GM18519 (cell line): ENCODE results near the gene CDH6.

Experiments used
- ATAC-seq: cut with Tn5 transposase; IDR thresholded peaks from one replicate; pipeline ENCODE4 v1.9.1; 2021; ENCODE audit warnings: mild to moderate bottlenecking, moderate library complexity; ENCODE audit not compliant: unreplicated experiment, low FRiP score

Gene CDH6

DNA sequence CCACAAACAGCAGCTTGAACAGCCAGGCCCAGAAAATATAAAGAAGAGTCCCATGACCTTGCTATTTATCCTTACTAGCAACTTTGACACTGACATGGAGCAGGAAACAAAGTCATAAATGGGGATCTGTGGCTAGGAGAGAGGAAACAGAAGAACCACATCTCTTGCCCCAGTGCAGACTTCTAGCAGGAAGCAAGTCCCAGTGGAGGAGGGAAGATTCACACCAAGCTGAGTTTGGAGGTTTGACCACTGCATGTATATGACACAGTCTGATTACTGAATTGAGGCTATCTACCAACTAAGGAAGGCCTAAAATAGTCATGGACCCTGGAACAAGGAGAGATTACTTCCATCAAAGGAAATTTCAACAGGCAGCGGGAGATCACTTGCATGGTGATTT, 51.4 kb downstream of the CDH6 start:
- no peak for ATAC-seq

DNA sequence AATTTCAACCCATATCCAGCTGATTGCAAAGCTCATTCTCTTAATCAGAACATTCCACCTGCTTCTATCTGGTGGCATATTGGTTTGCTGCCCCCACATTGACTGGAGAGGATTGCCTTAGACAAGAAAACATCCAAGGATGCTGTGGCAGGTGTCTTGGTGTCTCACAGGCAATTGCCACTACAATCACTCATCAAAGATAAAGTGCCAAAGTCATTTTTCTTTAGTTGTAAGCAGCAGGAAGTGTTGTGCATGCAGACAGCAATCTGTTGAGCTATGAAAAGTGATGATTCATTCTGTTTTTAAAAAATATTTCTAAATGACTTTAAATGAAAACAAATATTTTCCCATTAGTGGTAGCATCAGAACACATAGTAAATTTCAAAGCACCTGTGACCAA, 53.9 kb downstream of the CDH6 start:
- ATAC-seq: no peak

DNA sequence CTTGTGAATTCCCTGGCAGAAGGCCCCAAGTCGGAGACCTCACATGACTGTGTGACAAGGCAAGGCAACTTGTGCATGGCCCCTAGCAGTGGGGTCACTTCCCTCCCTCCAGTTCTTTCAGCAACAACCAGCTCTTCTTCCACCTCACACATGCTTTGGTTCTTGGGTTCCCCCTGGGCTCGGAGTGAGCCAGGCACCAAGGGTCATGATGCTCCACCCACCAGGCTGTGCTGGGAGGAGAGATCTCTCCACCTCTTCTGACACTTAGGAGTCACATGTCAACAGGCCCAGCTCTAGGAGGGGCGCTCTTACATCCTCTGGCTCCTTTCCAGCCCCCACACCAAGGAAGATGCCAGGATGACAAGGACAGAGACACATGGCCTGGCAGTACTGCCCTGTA, 56.7 kb downstream of the CDH6 start:
- no peak for ATAC-seq

DNA sequence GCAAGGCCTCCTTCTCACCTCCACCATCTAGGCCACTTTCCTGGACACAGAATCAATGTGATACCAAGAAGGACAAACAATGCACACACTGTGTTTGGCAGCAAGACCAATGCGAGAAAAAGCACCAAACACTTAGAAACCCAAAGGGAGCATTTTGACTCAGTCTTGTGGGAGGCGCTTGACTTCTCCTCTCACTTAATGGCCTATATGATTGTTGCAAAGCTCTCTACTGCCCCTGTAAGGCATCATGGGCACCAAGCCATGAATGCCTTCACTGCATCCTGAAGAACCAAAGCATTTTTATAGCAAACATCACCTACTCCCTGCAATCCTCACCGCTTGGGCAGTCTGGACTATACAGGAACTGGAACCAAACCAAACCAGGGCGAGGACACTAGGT, 57.5 kb downstream of the CDH6 start:
- ATAC-seq: no peak

DNA sequence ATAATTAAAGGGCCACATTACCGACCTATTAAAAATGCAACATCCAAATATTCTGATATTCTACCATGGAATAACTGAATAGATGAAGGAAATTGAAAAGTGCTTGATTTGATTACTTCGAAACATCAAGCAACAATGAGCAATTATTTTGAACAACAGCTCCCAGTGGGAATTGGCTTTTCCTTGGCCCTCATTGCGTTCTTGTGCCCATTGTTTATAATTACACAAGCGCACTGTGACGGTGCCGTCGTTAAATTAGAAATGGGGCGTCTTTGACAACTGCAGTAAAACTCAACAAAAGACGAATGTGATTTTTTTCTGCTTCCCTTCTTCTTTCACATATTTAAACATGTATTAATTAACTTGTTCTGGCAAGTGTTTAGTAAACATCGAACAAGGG, 61.6 kb downstream of the CDH6 start:
- no peak for ATAC-seq

DNA sequence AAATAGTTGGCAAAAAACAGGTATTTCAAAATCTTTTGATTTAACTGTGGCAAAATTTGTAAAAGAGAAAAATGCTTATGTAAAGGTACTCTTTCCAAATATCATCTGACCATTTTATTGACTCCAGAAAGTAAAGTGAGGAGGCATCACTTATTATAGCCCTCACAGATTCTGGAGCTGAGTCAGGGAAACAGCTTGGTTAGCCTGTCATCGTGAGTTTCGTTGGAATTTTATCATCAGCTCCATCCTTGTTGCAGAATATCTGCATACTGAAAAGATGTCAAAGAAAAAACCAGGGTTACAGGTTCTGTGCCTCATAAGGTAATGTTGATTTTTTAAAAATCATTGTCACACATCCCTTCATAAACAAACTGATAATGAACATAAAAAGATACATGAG, 74.8 kb downstream of the CDH6 start:
- ATAC-seq: no peak

DNA sequence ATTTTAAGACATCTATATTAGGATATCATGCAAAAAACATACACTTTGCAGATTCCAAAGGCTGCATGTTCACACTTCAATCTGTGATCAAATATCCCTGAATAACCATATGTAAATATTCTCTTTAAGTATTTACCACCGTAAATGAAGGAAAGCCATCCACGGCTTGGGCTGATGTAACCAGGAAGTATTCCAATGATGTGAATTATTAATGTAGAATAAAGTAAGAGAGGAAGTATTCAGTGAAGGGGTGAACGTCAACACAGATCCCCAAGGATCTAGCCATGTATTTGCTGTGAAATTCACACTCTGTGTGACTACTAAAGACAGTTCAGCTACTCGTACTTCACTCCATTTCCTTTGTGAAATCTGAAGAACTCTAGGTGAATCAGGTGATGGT, 75.2 kb downstream of the CDH6 start:
- ATAC-seq: no peak

DNA sequence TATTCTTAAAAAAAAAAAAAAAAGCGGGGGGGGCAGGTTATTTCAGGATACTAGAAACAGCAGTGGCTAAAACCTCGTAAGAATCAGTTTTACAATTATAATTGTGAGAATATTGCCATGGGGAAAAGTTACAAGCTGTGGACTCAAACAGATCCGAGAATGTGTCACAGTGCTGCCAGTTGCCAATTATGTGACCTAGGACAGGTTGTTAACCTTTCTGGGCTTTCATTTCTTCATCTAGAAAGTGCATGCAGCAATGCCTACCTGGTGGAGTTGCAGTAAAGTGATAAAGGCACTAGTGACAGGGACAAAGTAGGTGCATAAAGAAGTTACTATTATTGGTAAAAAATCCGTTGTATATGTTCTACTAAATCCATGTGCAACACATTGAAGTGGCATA, 75.8 kb downstream of the CDH6 start:
- ATAC-seq: no peak

DNA sequence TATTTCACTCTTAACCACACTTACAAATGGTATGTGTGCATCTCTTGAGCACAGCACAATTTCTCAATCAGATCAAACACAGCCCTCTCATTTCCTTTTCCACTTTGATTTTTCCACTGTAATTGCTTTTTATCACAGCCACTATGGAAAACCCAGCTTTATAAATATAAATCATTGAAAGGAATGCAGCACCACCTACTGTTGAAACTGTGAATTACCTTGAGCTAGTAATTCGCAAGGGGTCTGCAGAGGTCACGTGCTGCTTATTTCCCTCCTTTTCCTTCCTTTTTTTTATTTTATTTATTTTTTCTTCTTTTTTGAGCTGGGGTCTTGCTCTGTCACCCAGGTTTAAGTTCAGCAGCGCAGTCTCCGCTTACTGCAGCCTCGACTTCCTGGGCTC, 76.9 kb downstream of the CDH6 start:
- ATAC-seq: no peak

DNA sequence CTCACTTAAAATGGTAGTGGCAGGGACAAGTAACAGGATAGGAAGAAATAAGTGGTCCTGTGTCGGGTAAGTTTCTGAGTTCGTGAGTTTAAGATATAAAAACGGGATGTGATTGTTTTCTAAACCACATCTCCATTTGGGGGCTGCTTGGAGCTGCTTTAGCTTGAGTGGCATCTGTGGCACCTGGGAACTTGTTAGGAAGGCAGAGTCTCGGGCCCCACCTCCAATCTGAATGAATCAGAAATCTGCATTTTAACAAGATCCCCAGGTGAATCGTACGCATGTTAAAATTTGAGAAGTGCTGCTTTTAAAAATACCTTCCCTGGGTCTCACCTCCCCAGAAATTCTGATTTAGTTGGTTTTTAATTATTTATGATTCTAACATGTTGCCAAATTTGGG, 78.1 kb downstream of the CDH6 start:
- ATAC-seq: no peak

DNA sequence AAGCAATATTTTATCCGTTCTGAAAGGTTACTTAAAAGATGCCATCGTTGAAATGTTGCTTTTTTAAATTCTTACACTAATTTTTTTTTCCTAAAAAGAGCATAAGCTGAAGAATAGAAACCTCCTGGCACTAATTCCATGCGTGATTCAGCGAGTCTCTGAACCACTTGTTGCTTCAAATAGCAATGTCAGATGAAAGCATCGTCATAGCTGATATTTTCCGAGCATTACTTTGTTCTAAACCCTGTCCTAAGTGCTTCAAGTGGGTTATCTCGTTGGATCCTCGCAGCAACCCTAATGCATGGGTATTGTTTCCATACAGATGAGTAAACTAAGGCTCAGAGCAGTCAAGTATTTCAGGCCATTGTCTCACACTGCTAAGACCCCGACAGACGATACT, 79.7 kb downstream of the CDH6 start:
- ATAC-seq: no peak

DNA sequence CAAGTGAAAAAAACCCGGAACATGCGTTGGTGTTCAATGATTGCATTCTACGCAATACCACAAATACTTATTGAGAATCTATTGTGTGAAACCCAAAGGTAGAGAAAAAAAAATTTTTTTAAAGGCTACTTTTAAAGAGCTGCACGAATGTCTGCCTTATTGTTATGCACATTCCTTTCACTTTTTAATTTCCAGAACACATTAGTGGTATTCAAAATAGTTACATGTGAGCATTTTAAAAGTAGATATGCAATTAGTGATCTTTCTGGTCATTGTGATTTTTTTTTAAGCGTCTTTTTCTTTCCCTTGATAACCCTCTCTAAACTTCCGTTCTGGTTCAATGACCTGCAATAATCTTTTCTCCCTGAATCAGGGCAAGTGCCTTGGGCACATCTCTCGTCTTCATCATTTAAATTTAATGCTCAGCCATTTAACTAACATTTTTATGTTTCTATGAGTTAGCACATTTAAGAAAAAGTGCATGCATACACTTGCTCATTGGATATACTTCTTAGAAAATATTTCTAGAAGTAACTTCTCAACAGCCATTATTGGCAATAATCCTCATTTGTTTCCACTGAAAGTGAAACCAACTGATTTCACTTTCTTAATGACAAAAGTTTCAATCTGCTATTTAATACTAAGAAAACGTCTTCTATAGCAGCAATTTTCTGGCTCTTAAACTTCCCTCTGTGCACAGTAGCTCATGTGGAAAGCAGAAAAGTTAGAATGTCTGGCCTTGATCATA, 80.3 kb downstream of the CDH6 start:
- ATAC-seq: peak; percentile 87

DNA sequence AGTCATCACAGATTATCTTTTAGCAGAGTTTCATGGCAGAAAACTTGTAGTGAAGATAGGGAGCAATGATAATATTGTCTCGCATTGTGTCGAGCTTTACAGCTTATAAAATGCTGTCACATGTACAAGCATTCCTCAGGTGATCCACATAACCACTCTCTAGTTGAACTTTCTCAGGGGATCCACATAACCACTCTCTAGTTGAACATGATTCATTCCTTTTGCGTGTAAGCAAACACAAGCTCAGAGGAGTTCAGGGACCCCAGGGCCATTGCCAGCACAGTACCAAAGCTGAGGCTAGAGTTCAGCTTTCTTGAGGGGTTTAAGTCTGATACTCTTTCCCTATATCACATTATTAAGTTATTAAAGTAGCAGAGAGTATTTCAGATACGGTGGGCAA, 86.7 kb downstream of the CDH6 start:
- no peak for ATAC-seq

DNA sequence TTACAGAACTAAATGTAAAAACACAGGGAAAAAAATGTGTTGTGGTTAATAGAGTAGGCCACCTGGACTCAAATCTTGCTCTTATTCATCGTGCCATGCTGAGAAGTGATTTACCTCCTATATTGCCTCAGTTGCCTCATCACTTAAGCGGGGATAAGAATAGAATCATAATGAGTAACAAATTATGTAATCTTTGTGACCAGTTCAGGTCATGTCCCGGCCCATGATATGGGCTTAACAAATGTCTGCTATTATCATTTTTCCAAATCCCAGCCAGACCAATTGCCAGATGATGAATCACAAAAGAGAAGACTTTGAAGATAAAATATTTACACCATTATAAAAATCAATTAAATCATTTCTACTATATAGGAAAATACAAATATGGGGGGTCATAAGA, 89.8 kb downstream of the CDH6 start:
- ATAC-seq: no peak

DNA sequence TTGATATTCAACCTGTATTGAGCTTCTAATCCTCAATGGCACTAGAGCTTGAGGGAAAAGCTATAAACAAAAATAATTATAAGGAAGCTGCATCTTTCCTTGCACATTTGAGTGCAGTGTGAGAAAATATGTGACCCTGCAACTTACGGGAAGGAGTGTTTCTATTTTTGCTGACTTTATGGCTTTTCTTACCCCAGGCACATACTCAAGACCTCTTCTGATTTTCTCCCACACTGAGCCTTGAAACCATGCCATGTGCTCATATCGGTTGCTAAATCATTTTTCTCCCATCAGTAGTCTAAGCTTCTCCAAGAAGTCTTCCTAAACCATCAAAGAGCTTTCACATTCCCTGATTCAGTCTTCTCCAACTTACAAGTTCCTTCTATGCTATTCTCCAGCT, 91.5 kb downstream of the CDH6 start:
- no peak for ATAC-seq

DNA sequence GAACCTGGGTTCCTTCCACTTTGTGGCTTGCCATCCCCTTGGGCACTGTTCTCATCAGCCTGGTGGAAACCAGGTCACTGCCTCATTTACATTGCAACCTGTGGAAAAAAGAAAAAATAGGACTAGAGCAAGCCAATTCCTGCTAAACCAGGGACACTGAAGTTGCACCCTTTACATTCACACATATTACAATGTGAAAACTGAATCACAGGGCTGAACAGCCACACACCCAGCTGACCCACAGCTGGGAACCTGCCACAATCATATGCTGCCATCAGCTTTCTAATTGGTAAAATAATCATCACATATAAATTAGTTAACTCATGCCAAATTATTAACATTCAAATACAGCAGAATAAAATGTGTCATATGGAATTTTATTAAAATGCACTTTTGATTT, 94.5 kb downstream of the CDH6 start:
- ATAC-seq: no peak

DNA sequence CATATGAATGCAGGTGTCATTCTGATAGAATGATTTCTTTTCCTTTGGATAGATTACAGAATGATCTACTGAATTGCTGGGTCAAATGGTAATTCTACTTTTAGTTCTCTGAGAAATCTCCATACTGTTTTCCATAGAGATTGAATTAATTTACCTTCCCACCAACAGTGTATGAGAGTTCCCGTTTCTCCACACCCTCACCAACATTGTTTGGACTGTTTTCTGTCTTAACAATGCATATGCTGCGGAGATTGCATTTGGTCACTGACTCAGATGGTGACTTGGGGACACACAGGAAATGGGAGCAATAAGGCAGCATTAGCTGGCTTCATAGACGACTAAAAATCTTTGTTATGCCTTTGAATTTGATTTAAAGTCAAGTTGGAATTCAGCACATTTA, 95.9 kb downstream of the CDH6 start:
- no peak for ATAC-seq

DNA sequence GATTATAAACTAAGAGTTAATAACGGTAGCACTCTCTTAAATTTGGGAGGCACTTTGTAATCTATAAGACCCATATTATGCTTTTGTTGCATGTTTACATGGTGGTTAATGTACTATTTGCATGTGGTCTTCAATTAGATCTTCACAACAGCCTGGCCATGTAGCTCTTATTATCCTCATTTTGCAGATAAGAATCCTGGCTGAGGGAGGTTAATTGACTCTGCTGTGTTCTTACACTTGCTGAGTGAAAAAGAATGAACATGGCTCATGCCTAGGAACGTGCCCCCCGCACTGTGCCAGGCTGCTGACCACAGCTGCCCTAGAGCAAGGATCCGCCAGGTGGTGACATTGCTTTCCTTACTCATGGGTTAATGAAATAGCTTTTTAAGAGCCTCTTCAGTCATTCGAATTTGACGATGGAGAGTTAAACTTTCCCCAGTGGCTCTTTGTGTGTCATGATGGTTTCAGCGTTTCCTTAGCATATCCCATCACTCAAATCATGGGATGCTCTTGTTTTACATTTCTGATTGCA, 97.9 kb downstream of the CDH6 start:
- no peak for ATAC-seq

DNA sequence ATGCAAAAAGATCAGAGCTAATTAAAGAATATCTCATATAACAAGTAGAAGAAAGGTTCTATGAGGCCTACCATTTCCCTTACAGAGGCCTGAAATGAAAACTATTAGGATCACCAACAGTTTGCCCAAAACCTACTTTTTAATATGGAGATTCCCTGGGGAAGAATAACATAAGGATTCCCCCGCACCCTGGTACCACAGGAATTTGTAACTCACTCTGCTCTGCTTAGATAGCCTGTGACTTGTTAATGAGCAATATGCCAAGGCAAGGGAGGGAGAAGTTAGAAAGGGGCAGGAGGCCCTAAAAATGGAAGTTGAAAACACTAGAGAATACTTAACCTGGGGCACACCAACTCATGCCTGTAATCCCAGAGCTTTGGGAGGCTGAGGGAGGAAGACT, 107.0 kb downstream of the CDH6 start:
- ATAC-seq: no peak

DNA sequence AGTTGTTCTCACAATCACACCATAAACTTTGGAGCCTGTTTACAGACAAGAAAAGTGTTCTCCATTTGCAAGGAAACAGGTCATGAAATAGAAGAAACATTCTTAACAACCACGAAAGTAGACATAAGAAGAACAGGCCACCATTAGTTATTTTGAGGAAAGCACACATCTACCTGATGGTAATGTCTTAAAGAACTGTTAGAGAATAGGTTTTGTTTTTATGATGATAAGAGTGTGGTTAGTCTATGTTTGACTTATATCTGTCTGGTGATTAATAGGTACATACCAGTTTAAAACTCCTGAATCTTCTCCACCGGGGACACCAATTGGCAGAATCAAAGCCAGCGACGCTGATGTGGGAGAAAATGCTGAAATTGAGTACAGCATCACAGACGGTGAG, 108.3 kb downstream of the CDH6 start:
- no peak for ATAC-seq

DNA sequence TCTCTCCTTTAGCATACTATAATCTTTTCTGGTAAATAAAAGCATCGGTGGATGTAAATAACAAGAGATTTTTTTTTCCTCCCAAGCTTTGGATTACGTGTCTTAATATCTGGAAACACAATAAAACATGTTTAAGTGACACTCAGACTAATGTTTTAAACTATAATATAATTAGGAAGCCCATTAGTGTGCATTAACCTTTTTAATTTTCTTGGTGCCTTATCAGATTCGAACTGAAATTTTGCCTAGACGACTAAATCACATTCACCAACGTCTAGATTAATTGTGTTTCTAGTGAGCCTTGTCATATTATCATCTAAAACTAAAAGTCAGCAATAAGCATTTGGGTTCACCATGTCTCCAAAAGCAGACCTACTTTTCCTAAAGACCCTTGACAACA, 110.2 kb downstream of the CDH6 start:
- no peak for ATAC-seq

DNA sequence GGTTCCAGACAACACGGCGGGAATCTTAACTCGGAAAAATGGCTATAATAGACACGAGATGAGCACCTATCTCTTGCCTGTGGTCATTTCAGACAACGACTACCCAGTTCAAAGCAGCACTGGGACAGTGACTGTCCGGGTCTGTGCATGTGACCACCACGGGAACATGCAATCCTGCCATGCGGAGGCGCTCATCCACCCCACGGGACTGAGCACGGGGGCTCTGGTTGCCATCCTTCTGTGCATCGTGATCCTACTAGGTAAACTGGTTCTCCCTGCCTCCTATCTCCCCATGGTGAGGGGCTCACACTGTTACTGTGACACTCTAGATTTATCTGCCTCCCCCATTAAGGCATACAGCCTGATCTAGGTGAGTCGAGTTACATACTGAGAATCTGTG, 124.2 kb downstream of the CDH6 start:
- ATAC-seq: no peak

DNA sequence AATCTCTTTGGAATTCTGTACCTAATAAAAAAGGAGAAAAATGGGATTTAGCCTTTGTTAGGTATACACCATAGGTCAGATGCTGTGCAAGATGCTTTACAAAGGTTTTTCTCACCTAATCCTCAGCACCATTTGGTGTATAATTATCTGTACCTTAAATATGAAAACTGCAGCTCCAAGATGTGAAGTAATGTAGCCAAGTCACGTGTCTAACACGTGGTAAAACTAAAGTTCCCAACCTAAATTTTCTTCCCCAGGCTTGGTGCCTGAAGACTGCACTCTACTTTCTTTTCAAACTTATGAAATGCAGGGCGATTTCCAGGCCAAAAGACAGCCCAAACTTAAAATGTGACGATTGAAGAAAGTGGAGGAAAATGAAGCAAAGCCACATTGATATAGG, 125.8 kb downstream of the CDH6 start:
- ATAC-seq: no peak
